GM21390 (cell line): ENCODE results near the gene ABLIM3.

Experiments used
- ATAC-seq: cut with Tn5 transposase; IDR thresholded peaks from one replicate; pipeline ENCODE4 v1.9.1; 2021; ENCODE audit not compliant: unreplicated experiment

Gene ABLIM3

DNA sequence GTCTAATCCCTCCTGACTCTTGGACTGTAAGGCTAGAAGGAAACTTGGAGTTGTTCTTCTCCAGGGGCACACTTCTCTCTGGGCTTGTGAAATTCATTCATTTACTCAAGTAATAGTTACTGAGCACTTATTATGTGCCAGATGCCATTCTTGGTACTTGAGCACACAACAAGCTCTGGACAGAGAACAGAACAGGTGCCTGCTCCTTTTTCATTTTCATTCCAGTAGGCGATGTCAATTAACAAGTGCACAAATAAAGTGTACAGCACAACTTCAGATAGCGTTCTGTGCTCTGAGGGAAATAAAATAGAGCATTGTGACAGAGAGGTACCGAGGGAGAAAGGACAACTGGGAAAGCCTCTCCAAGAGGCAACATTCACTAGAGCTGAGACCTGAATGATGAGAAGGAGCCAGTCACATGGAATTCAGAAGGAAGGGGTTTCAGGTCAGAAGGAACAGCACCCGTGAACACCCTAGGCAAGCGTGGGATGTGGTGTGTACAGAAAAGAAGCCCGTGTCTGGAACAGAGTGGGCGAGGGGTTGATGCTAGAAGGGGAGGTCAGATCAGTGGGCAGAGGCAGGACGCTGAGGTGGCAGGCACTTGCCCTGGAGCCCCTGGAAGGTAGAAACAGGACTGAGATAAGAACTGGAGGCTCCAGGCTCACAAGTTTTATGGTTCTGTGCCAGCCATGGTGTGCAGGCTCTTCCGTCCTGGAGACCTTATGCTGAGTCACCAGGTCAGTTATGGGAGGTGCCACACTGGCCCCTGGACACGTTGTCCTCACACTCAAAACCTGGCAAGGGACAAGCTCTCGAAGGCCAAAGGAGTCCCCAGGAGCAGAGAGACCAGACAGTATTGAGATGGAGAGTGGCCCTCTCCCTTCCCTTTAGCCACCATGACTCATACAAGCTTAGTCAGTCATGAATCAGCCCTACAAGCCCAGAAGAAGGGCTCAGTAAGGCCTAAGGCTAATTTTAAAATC lies 7.2 kb upstream of the ABLIM3 start:
- ATAC-seq, result no peak

DNA sequence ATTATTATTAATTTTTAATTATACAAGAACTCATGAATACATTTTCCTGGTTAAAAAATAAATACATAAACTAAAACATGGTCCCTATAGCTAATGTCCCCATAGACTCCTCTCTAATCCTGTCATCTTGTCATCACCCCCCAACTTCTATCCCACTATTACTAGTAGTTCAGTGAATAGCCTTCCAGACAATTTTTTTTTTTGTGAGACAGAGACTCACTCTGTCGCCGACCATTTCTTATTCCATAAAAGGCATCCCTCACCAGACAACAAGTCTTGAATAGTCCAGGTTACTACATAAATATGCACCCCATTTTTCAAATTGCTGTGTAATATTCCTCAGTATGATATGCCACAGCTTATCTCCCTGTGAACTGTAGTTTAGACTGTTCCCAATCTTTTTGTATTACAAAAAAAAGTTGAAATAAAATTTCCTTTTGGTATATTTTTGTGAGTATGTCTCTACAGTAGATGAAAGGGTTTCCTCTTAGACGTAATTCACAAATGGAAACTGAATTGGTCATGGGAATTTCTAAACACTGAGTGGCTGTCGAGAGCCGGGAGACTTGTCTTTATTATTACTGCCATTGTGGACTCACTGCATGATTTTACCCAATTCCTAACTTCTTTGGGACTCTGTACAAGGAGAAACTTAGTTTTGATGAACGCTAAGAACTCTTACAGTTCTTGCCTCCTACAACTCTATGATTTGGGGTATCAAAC lies 6.4 kb upstream of the ABLIM3 start:
- no peak for ATAC-seq

GRCh38 chr5:149135536-149136201 lies 5.6 kb upstream of the ABLIM3 start:
- no peak for ATAC-seq

DNA sequence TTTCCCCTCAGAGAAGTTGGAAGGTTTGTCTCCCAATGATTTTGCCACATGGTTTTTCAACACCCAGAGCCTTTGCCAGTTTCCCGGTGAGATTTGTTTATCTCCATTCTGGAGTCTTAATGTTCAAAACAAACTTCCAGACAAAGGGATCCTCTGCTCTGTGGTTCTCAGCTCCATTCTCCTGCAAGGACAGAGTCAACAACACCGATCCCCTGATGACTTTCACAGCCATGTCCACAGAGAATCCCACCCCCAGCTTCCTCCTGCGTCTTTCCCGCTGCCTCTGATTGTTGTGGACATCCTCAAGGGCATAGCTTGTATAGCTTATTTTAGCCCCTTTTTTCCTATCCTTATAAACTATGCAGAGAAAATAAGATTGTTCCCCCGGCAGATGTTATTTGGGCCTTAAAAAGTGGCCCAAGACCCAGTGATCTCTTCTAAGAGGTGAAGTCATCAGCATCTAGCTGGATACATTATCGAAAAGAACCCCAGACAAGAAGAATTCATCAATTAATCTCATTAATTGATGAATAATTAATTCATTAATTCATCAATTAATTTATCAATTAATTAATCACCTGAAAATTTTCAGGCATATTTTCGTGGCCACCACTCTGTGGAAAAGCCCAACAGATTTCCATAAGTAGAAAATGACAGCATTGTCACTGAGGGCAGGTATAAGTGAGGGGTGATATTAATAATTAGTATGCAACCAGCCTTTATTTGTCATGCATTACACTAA lies 2.9 kb upstream of the ABLIM3 start:
- no peak for ATAC-seq

- no peak for ATAC-seq
Measured at GRCh38 chr5:149140197-149141002, 893 bp upstream of the ABLIM3 start.

DNA sequence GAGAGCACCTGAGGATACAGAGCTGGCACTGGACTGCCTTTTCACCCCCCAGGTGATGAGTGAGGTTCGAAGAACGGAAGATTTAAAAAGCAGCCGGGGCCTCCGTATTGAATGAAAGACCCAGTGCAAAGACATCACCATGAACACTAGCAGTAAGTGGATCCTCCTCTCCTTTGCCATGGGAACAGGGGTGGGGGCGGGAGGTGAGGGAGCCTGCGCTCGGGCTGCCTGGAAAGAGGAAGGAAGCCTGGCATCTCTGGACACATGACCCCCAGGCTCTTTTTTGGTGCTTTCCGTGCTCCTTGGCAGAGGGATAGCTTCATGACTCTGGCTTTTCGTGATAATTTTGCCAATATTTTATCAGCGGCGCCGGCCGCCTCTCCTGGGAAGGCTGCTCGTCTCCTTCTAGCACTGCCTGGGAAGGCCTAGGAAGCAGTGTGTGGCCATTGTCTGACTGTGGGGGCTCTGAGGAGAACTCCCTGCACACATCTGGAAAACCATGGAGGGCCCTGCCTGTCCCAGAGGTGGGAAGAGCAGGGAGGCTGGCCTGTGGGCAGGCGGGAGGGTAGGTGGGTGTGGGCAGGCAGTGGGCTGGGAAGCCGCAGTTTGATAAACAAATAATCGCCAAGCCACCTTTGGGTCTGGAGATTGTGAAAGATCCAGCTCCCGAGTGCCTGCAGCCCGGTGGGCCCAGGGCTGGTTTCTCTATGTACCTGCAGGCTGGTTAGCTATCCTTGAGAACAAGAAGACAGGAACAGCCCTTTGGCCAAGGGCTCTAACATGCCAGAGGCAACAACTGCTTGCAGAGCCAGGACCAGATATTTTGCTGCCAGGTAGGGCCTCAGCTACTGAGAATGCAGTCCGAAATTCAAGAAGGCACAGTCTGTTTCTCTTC lies 911 bp downstream of the ABLIM3 start:
- ATAC-seq, result no peak

DNA sequence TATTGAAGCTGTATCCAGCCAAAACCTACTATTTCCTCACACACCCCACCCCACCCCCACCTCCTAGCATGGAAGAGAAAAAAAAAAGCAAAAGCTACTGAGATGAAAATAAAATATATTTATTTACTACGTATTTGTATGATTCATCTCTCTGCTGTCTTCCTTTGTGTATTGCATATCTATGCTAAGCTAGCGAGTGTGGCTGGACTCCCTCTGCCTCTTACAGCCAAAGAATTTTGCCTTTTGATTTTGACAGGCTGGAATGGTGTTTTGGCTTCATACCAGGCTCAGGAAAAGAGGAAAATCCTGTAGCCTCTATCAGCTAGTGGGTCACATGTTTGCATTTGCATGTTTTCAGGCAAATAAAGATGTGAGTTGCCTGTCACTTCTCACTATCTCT lies 2.2 kb downstream of the ABLIM3 start:
- no peak for ATAC-seq

DNA sequence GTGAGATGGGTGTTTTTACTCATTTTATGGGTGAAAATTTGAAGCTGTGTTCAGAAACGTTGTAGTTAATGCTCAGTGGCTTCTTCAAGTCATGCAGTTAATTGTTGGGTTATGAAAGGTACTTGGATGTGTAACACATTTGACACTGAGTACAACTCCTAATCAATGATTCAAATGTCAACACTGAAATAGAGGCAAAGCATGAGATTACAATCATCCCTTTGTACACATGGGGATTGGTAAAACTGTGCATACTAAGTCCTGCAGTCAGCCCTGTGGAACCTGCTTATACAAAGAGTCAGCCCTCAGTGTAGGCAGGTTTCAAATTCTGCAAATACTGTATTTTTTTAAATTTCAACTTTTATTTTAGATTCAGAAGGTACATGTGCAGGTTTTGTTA lies 3.3 kb downstream of the ABLIM3 start:
- no peak for ATAC-seq

DNA sequence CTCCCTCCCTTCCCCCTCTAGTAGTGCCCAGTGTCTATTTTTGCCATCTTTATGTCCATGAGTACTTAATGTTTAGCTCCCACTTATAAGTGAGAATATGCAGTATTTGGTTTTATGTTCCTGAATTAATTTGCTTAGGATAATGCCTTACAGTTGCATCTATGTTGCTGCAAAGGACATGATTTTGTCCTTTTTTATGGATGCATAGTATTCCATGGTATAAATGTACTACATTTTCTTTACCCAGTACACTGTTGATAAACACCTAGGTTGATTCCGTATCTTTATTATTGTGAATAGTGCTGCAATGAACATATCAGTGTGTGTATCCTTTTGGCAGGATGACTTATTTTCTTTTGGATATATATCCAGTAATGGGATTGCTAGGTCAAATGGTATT lies 3.8 kb downstream of the ABLIM3 start:
- no peak for ATAC-seq

- ATAC-seq, result no peak
Measured at GRCh38 chr5:149147676-149148075, 6.4 kb downstream of the ABLIM3 start.

- no peak for ATAC-seq
Measured at GRCh38 chr5:149149942-149150341, 8.6 kb downstream of the ABLIM3 start.

DNA sequence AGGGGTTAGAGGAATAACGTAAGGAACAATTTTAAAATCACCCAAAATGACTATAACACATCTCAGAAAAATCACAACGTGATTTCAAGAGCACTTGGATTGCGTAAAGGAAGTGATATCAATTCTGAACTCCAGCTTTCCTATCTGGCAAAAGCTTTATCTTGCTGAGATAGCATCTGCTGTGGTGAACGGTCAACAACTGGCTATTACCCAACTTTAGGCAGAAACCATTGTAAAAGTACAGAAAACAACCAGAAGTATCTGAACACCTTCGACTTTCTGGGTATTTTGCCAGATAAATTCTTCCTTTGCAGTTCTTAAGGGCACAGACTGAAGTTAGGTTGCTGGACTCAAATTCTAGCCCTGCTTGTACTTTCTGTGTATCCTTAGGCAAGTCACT lies 9.2 kb downstream of the ABLIM3 start:
- ATAC-seq, result no peak

DNA sequence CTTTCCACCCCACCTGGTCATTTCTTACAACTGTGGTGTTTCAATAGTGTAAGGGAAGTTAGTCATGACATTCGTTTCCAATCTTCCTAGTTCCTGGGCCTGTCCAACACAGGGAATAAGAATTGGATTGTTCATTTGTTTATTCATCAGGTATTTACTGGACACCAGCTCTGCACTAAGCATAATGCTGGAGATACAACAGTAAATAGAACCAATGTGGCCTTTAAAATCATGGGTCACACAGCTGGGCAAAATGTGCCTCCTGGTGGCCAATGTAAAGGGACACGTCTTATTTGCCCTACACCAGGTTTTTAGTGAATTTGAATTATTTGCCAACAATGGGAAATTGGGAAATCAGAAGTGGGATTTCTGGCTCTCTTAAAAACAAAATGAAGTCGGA lies 10.4 kb downstream of the ABLIM3 start:
- ATAC-seq, result no peak

GRCh38 chr5:149152317-149152746 lies 11.0 kb downstream of the ABLIM3 start:
- no peak for ATAC-seq

GRCh38 chr5:149153193-149153750 lies 12.0 kb downstream of the ABLIM3 start:
- ATAC-seq, result no peak

- no peak for ATAC-seq
Measured at GRCh38 chr5:149153751-149154610, 12.7 kb downstream of the ABLIM3 start.

DNA sequence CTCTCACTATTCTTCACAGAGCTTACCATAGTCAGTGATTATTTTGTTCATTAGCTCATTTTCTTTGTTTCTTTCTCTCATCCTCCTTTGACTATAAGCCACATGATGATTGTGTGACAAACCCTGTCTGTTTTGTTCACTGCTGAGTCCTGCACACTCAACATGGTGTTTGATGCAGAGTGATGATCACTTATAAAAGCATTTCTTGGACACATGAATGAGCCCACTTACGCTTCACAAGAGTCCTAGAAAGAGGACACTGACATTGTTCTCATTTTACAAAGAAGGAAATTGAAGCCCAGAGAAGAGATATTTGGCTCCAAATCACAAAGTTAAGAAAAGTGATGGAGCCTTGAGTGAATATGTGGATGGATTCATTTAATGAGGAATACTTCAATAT lies 13.4 kb downstream of the ABLIM3 start:
- ATAC-seq, result no peak
